Endodermal cell (in vitro differentiated cells): ENCODE data around the gene SMIM38. TPM values are rescaled to one million over a fixed set of nuclear protein-coding genes. Genes with fewer than 3 reads are reported as not detected.

Source experiments
- DNase-seq: peaks from one replicate; pipeline ENCODE4 v3.0.0-alpha.2; 2017
- H3K27ac ChIP-seq: 2 replicates; pipeline ENCODE4 v1.5.1; 2013; ENCODE audit warnings: mild to moderate bottlenecking, low read depth, low read length, moderate library complexity
- H3K27me3 ChIP-seq: 2 replicates; pipeline ENCODE4 v1.6.1; 2013; ENCODE audit warnings: mild to moderate bottlenecking, low read length, moderate library complexity; ENCODE audit not compliant: insufficient read depth, control insufficient read depth, poor library complexity, severe bottlenecking
- H3K36me3 ChIP-seq: 2 replicates; pipeline ENCODE4 v1.7.0; 2013; ENCODE audit warnings: mild to moderate bottlenecking, low read length, moderate library complexity; ENCODE audit not compliant: control insufficient read depth, insufficient read depth
- H3K4me1 ChIP-seq: one replicate; pipeline ENCODE4 v1.7.0; 2013; ENCODE audit warnings: low read length; ENCODE audit not compliant: control insufficient read depth, insufficient read depth
- H3K4me3 ChIP-seq: 2 replicates; pipeline ENCODE4 v1.5.1; 2013; ENCODE audit warnings: mild to moderate bottlenecking, low read length, moderate library complexity
- H3K9ac ChIP-seq: 2 replicates; pipeline ENCODE4 v1.6.1; 2013; ENCODE audit warnings: mild to moderate bottlenecking, low read length, moderate library complexity; ENCODE audit not compliant: poor library complexity, severe bottlenecking; ENCODE audit errors: extremely low read depth
- H3K9me3 ChIP-seq: 2 replicates; pipeline ENCODE4 v1.6.1; 2013; ENCODE audit warnings: mild to moderate bottlenecking, low read length, moderate library complexity; ENCODE audit not compliant: control insufficient read depth
- H3K27ac Mint-ChIP-seq: 2 replicates; pipeline ENCODE4 v1.8.0; 2020; ENCODE audit warnings: mixed read lengths
- H3K27me3 Mint-ChIP-seq: 2 replicates; pipeline ENCODE4 v1.8.0; 2021; ENCODE audit warnings: mild to moderate bottlenecking, mixed read lengths; ENCODE audit not compliant: insufficient read depth
- H3K36me3 Mint-ChIP-seq: 2 replicates; pipeline ENCODE4 v1.8.0; 2020; ENCODE audit warnings: low read depth, mixed read lengths
- H3K4me1 Mint-ChIP-seq: 2 replicates; pipeline ENCODE4 v1.8.0; 2020; ENCODE audit warnings: mixed read lengths
- H3K4me3 Mint-ChIP-seq: 2 replicates; pipeline ENCODE4 v1.8.0; 2020; ENCODE audit warnings: mild to moderate bottlenecking, moderate library complexity, mixed read lengths
- H3K9me3 Mint-ChIP-seq: 2 replicates; pipeline ENCODE4 v1.8.0; 2020; ENCODE audit warnings: mild to moderate bottlenecking, mixed read lengths
- CTCF ChIP-seq: fragments of 200-600 bp; sonication (generic); conservative IDR thresholded peaks from 2 replicates; pipeline ENCODE4 v1.5.0; 2021; ENCODE audit warnings: antibody characterized with exemption, mild to moderate bottlenecking
- whole genome bisulfite sequencing, 2 experiments: methylation state at CpG; one replicate each; pipeline versions ENCODE4 v1.1.5 to v1.1.7; 2013; ENCODE audit warnings: missing lambda C conversion rate in 2 of 2, mixed read lengths in 1 of 2; ENCODE audit not compliant: insufficient coverage in 1 of 2, insufficient read length in 1 of 2; 5-methylcytosine and 5-hydroxymethylcytosine counted together
- total RNA-seq, 2 donors: library from RNA; stranded (reverse); fragmentation: NEBNext Ultra II Directional in 1 of 2; extraction: Animal tissue kit (Norgen Biotek cat#: 25700) in 1 of 2; gene quantifications; 2 replicates in 1 of 2; 3 replicates in 1 of 2; pipeline ENCODE4 v1.2.1, GENCODE V29; 2021

Gene SMIM38
- total RNA-seq, 2 donors from 2014 or later, result 0.20 to 0.64 TPM

GRCh38 chr11:69151836-69152235 is 3.9 kb upstream of the SMIM38 start:
- peaks cover 25% of the 10 kb centered on the region for H3K9me3 Mint-ChIP-seq
- Histone ChIP-seq H3K27ac (peak overlapping the region; percentile 72), H3K4me1 (no peaks in the 10 kb centered on the region), H3K4me3 (no peak overlapping the region), H3K9me3 (peaks cover 13% of the 10 kb centered on the region), H3K36me3 (no peaks in the 10 kb centered on the region), H3K9ac (no peak overlapping the region), H3K27me3 (no peaks in the 10 kb centered on the region)
- peak overlapping the region; percentile 16 for H3K4me3 Mint-ChIP-seq
- peaks cover 21% of the 10 kb centered on the region for H3K4me1 Mint-ChIP-seq
- H3K27me3 Mint-ChIP-seq, result peaks cover 3% of the 10 kb centered on the region
- 33 to 86% methylated on average over 1 to 10 of the region's 10 CpGs for WGBS, 2 experiments
- H3K27ac Mint-ChIP-seq, result peak overlapping the region; percentile 28
- DNase-seq, result peak; percentile 74
- TF ChIP-seq CTCF, result no peak
- peaks cover 2% of the 10 kb centered on the region for H3K36me3 Mint-ChIP-seq

- Histone ChIP-seq H3K36me3 (no peaks in the 10 kb centered on the region), H3K9ac (no peak overlapping the region), H3K4me3 (no peak overlapping the region), H3K4me1 (no peaks in the 10 kb centered on the region), H3K27me3 (no peaks in the 10 kb centered on the region), H3K9me3 (peaks cover 10% of the 10 kb centered on the region), H3K27ac (peak overlapping the region; percentile 72)
- Mint-ChIP-seq H3K9me3 (peaks cover 20% of the 10 kb centered on the region), H3K27ac (no peak overlapping the region), H3K4me3 (no peak overlapping the region), H3K27me3 (peaks cover 3% of the 10 kb centered on the region), H3K4me1 (peaks cover 21% of the 10 kb centered on the region), H3K36me3 (peaks cover 2% of the 10 kb centered on the region)
- WGBS, 2 experiments, result 50 to 68% methylated on average over 11 to 23 of the region's 23 CpGs
- DNase-seq, result no peak
- TF ChIP-seq CTCF, result no peak
Observed at GRCh38 chr11:69152733-69153421, 2.9 kb upstream of the SMIM38 start.

- Histone ChIP-seq H3K27ac (no peak overlapping the region), H3K9me3 (peaks cover 10% of the 10 kb centered on the region), H3K4me1 (no peaks in the 10 kb centered on the region), H3K4me3 (no peak overlapping the region), H3K36me3 (no peaks in the 10 kb centered on the region), H3K9ac (no peak overlapping the region), H3K27me3 (no peaks in the 10 kb centered on the region)
- peak overlapping the region; percentile 35 for H3K27ac Mint-ChIP-seq
- no peak for TF ChIP-seq CTCF
- H3K4me3 Mint-ChIP-seq, result no peak overlapping the region
- peaks cover 2% of the 10 kb centered on the region for H3K27me3 Mint-ChIP-seq
- peaks cover 13% of the 10 kb centered on the region for H3K9me3 Mint-ChIP-seq
- 68 to 83% methylated on average over 2 to 7 of the region's 7 CpGs for WGBS, 2 experiments
- H3K4me1 Mint-ChIP-seq, result peaks cover 21% of the 10 kb centered on the region
- peaks cover 2% of the 10 kb centered on the region for H3K36me3 Mint-ChIP-seq
- DNase-seq, result no peak
Observed at GRCh38 chr11:69153661-69154060, 2.1 kb upstream of the SMIM38 start.
